Middle frontal gyrus (tissue), 1 donor: ENCODE measurements around the gene MAPK11.
A peak's percentile ranks its signal among the peaks of the same experiment; 100 is the strongest.

ENCODE experiments used
- DNase-seq: peaks from one replicate; pipeline ENCODE4 v3.0.0-alpha.2; 2015; ENCODE audit warnings: low spot score; ENCODE audit errors: extremely low spot score

Gene MAPK11

GRCh38 chr22:50261615-50262459 is 8.3 kb downstream of the MAPK11 start, which contains the start of gene MAPK12:
MAPK12 (minus strand) TSS chr22:50261683; CDS start chr22:50261509, 174 bp downstream.
- DNase-seq = no peak

GRCh38 chr22:50260801-50261614 is 9.2 kb downstream of the MAPK11 start:
- peak; percentile 65 for DNase-seq

GRCh38 chr22:50260434-50260800 is 9.8 kb downstream of the MAPK11 start:
- no peak for DNase-seq

- DNase-seq = no peak
Measured at GRCh38 chr22:50259302-50259701, 10.9 kb downstream of the MAPK11 start.

GRCh38 chr22:50258361-50259292 is 11.6 kb downstream of the MAPK11 start:
- no peak for DNase-seq

GRCh38 chr22:50257451-50258360 is 12.5 kb downstream of the MAPK11 start:
- DNase-seq = no peak

GRCh38 chr22:50257041-50257440 is 13.1 kb downstream of the MAPK11 start:
- no peak for DNase-seq

GRCh38 chr22:50256258-50256862 is 13.8 kb downstream of the MAPK11 start:
- DNase-seq = no peak

GRCh38 chr22:50255607-50256006 is 14.6 kb downstream of the MAPK11 start:
- DNase-seq = no peak

- no peak for DNase-seq
Measured at GRCh38 chr22:50255099-50255498, 15.1 kb downstream of the MAPK11 start.

- DNase-seq = no peak
Measured at GRCh38 chr22:50253941-50254340, 16.2 kb downstream of the MAPK11 start.

- no peak for DNase-seq
Measured at GRCh38 chr22:50253046-50253915, 16.9 kb downstream of the MAPK11 start.

GRCh38 chr22:50252082-50253045 is 17.8 kb downstream of the MAPK11 start:
- DNase-seq = no peak

GRCh38 chr22:50251477-50252081 is 18.6 kb downstream of the MAPK11 start:
- no peak for DNase-seq

- DNase-seq = no peak
Measured at GRCh38 chr22:50250555-50251476, 19.4 kb downstream of the MAPK11 start, which contains the start of gene HDAC10. HDAC10 (minus strand) TSS chr22:50251265; CDS start chr22:50251032, 233 bp downstream.

- DNase-seq = no peak
Measured at GRCh38 chr22:50250249-50250554, 20.0 kb downstream of the MAPK11 start.
